ENCODE measurements around the gene ETNK2.
"Not testable (repeated sequence)": the region's sequence is repeated elsewhere in the genome, so short reads cannot be mapped to it uniquely, and the experiment has no call there.

Gene ETNK2

GRCh38 chr1:204096931-204097330 is 54.9 kb downstream of the ETNK2 start:
- DNase-seq = no peak

GRCh38 chr1:204094856-204095634 is 56.8 kb downstream of the ETNK2 start:
- DNase-seq = peak in 3 of 4 experiments; percentile 31 to 62 (median 61)

- no peak for DNase-seq
These were observed 57.5 kb downstream of the ETNK2 start for GRCh38 chr1:204094313-204094729.

GRCh38 chr1:204093781-204094180 is 58.1 kb downstream of the ETNK2 start:
- no peak for DNase-seq

- DNase-seq = peak in 1 of 4 experiments; percentile 26
These were observed 58.5 kb downstream of the ETNK2 start for GRCh38 chr1:204093421-204093717.

GRCh38 chr1:204092632-204093420 is 59.0 kb downstream of the ETNK2 start:
- DNase-seq = no peak

- DNase-seq = no peak
These were observed 60.0 kb downstream of the ETNK2 start for GRCh38 chr1:204091787-204092312.

- no peak for DNase-seq
These were observed 60.8 kb downstream of the ETNK2 start for GRCh38 chr1:204091066-204091465.

GRCh38 chr1:204090132-204090531 is 61.7 kb downstream of the ETNK2 start:
- not testable (repeated sequence) for DNase-seq

GRCh38 chr1:204089044-204089751 is 62.6 kb downstream of the ETNK2 start:
- no peak for DNase-seq

GRCh38 chr1:204088596-204088995 is 63.2 kb downstream of the ETNK2 start:
- no peak for DNase-seq

- no peak for DNase-seq
These were observed 63.8 kb downstream of the ETNK2 start for GRCh38 chr1:204087893-204088528.

- no peak for DNase-seq
These were observed 64.5 kb downstream of the ETNK2 start for GRCh38 chr1:204087181-204087892.

- DNase-seq = no peak
These were observed 66.0 kb downstream of the ETNK2 start for GRCh38 chr1:204085876-204086275.

GRCh38 chr1:204084247-204084772 is 67.5 kb downstream of the ETNK2 start:
- no peak for DNase-seq

GRCh38 chr1:204083491-204083890 is 68.4 kb downstream of the ETNK2 start:
- DNase-seq = no peak

GRCh38 chr1:204081791-204082513 is 69.9 kb downstream of the ETNK2 start:
- DNase-seq = no peak

- DNase-seq = no peak
These were observed 70.6 kb downstream of the ETNK2 start for GRCh38 chr1:204081164-204081790.

Data from suppressor macrophage (primary cell).